Endothelial cell of umbilical vein (primary cell): ENCODE data around the gene DUSP14.

ENCODE experiments used
- EZH2 ChIP-seq: IDR thresholded peaks from 2 replicates; pipeline ENCODE4 v1.6.1; 2012; ENCODE audit warnings: borderline replicate concordance, low read depth, mild to moderate bottlenecking, moderate library complexity, low read length, inconsistent platforms; ENCODE audit not compliant: severe bottlenecking
- FOS ChIP-seq: IDR thresholded peaks from 2 replicates; pipeline ENCODE4 v1.6.1; 2011; ENCODE audit warnings: mild to moderate bottlenecking, low read length, moderate library complexity, borderline replicate concordance; ENCODE audit not compliant: insufficient read depth
- GATA2 ChIP-seq: IDR thresholded peaks from 2 replicates; pipeline ENCODE4 v1.7.0; 2011; ENCODE audit warnings: low read depth, mild to moderate bottlenecking, moderate library complexity, mixed read lengths, low read length; ENCODE audit not compliant: insufficient read length, insufficient read depth
- JUN ChIP-seq: IDR thresholded peaks from 2 replicates; pipeline ENCODE4 v1.6.1; 2011; ENCODE audit warnings: borderline replicate concordance, low read depth; ENCODE audit not compliant: insufficient read length, insufficient read depth
- POLR2A ChIP-seq: IDR thresholded peaks from 2 replicates; pipeline ENCODE4 v1.6.1; 2012; ENCODE audit warnings: low read depth, mild to moderate bottlenecking, control low read depth, low read length
- POLR2AphosphoS5 ChIP-seq: IDR thresholded peaks from 2 replicates; pipeline ENCODE4 v1.6.1; 2012; ENCODE audit warnings: low read depth, mild to moderate bottlenecking, control low read depth, low read length, moderate library complexity; ENCODE audit not compliant: insufficient read depth
- TF ChIP-seq, protein P1 (sequence below), 2 donors: IDR thresholded peaks; 1 replicate in 1 of 2; 2 replicates in 1 of 2; pipeline ENCODE4 v1.5.1; 2011; ENCODE audit warnings: low read length in 2 of 2, mild to moderate bottlenecking in 2 of 2, moderate library complexity in 2 of 2, control low read depth in 1 of 2, inconsistent platforms in 1 of 2, low read depth in 1 of 2; ENCODE audit not compliant: insufficient read depth in 1 of 2; ENCODE audit errors: extremely low read depth in 1 of 2
- TF ChIP-seq, protein P2 (sequence below): IDR thresholded peaks from 2 replicates; pipeline ENCODE4 v1.6.1; 2011; ENCODE audit not compliant: insufficient read depth, insufficient read length

DNA sequence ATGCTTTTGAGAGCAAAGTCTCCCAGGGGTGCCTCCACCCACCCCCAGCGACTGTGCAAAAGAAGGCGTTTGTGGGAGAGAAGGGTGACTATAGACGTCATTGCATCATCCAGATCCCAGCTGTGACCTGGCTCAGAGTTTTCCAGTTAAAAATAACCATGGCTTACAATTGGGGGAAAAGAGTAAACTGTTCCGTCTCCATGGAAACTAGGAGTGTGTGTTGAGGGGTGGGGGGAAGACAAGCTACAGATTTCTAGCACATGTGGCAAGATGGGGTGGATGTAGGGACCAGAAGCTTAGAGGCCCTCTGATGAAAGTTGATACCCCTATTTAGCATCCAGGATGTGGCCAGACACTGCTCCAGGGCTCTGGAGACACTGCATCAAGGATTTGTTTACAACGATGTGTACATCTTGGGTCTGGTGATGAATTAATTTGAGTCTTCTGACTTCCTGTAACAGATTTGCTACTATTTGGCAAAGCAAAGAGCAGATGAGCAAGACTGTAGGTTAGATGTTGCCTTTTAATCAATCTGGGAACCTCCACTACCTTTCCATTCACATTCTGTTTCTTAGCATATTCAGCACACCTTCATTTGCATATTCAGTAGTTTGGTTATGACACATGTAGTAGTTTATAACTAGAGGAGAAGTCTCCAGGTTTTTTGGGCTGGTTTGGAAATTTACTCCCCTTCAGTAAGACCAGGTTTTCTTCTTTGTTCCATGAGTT lies 6.2 kb upstream of the DUSP14 start:
- TF ChIP-seq POLR2AphosphoS5 (no peak), POLR2A (no peak), JUN (no peak), EZH2 (no peak), GATA2 (no peak), FOS (no peak)
- TF ChIP-seq, protein P1, sequence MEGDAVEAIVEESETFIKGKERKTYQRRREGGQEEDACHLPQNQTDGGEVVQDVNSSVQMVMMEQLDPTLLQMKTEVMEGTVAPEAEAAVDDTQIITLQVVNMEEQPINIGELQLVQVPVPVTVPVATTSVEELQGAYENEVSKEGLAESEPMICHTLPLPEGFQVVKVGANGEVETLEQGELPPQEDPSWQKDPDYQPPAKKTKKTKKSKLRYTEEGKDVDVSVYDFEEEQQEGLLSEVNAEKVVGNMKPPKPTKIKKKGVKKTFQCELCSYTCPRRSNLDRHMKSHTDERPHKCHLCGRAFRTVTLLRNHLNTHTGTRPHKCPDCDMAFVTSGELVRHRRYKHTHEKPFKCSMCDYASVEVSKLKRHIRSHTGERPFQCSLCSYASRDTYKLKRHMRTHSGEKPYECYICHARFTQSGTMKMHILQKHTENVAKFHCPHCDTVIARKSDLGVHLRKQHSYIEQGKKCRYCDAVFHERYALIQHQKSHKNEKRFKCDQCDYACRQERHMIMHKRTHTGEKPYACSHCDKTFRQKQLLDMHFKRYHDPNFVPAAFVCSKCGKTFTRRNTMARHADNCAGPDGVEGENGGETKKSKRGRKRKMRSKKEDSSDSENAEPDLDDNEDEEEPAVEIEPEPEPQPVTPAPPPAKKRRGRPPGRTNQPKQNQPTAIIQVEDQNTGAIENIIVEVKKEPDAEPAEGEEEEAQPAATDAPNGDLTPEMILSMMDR (IDR thresholded peaks at IDR 0.05; ENCODE audit: extremely low read depth in 1 of 2, insufficient read depth in 1 of 2, low read depth in 1 of 2, low read length in 2 of 2), result no peak
- TF ChIP-seq, protein P2, sequence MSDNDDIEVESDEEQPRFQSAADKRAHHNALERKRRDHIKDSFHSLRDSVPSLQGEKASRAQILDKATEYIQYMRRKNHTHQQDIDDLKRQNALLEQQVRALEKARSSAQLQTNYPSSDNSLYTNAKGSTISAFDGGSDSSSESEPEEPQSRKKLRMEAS, result no peak
